Measurements from ENCODE around the gene ERN1.

- TF ChIP-seq POLR2A (IDR thresholded peaks at IDR 0.05) (no peak), CTCF (IDR thresholded peaks at IDR 0.05) (no peak)
Measured at GRCh38 chr17:63999680-64000531, 130.0 kb downstream of the ERN1 start.
